ENCODE results near the gene ERN1.
"Not testable (repeated sequence)": the region's sequence is repeated elsewhere in the genome, so short reads cannot be mapped to it uniquely, and the experiment has no call there.

Gene ERN1

GRCh38 chr17:64134216-64134970 is 4.4 kb upstream of the ERN1 start:
- DNase-seq: no peak

- DNase-seq: no peak
These were observed 3.7 kb upstream of the ERN1 start for GRCh38 chr17:64133546-64134215.

GRCh38 chr17:64131606-64132270 is 1.8 kb upstream of the ERN1 start:
- no peak for DNase-seq

GRCh38 chr17:64130559-64131001 is 636 bp upstream of the ERN1 start:
- DNase-seq: no peak

GRCh38 chr17:64129515-64129764 is 504 bp downstream of the ERN1 start:
- DNase-seq: no peak

- DNase-seq: no peak
These were observed 993 bp downstream of the ERN1 start for GRCh38 chr17:64128787-64129514.

GRCh38 chr17:64126918-64127317 is 3.0 kb downstream of the ERN1 start:
- DNase-seq: no peak

GRCh38 chr17:64125937-64126336 is 4.0 kb downstream of the ERN1 start:
- no peak for DNase-seq

- DNase-seq: no peak
These were observed 5.3 kb downstream of the ERN1 start for GRCh38 chr17:64124609-64125008.

GRCh38 chr17:64123114-64123513 is 6.8 kb downstream of the ERN1 start:
- no peak for DNase-seq

GRCh38 chr17:64120972-64121786 is 8.8 kb downstream of the ERN1 start:
- not testable (repeated sequence) for DNase-seq

- no peak for DNase-seq
These were observed 9.7 kb downstream of the ERN1 start for GRCh38 chr17:64120159-64120810.

GRCh38 chr17:64117981-64118979 is 11.7 kb downstream of the ERN1 start:
- DNase-seq: peak; percentile 38

GRCh38 chr17:64115822-64116534 is 14.0 kb downstream of the ERN1 start:
- DNase-seq: no peak

- DNase-seq: no peak
These were observed 14.8 kb downstream of the ERN1 start for GRCh38 chr17:64115043-64115698.

- no peak for DNase-seq
These were observed 16.9 kb downstream of the ERN1 start for GRCh38 chr17:64113006-64113405.

- no peak for DNase-seq
These were observed 18.1 kb downstream of the ERN1 start for GRCh38 chr17:64111831-64112230.

- DNase-seq: no peak
These were observed 19.4 kb downstream of the ERN1 start for GRCh38 chr17:64110379-64111152.

GRCh38 chr17:64109400-64109799 is 20.5 kb downstream of the ERN1 start:
- no peak for DNase-seq
